RWPE1 (cell line): ENCODE measurements around the gene FXR1.

Source experiments
- CTCF ChIA-PET: fragments of 350-600 bp; sonication (Branson Sonifier 250); formaldehyde crosslinking; extraction: SDS; loops from one replicate; lab custom pipeline; 2021; lab: Yijun Ruan, JAX
- POLR2A ChIA-PET: fragments of 400-600 bp; formaldehyde crosslinking; extraction: SDS; loops from one replicate; lab custom pipeline; 2020; ENCODE audit warnings: antibody characterized with exemption; ENCODE audit not compliant: low non-redundant PET; lab: Yijun Ruan, JAX
- DNase-seq: peaks from one replicate; pipeline ENCODE4 v3.0.0; 2012; ENCODE audit warnings: low spot score
- H3K27ac ChIP-seq: fragments of 450-650 bp; 2 replicates; pipeline ENCODE4 v1.5.1; 2017
- CTCF ChIP-seq: fragments of 450-650 bp; conservative IDR thresholded peaks from 2 replicates; pipeline ENCODE4 v1.5.1; 2017; ENCODE audit warnings: low read depth, mild to moderate bottlenecking

Gene FXR1

DNA sequence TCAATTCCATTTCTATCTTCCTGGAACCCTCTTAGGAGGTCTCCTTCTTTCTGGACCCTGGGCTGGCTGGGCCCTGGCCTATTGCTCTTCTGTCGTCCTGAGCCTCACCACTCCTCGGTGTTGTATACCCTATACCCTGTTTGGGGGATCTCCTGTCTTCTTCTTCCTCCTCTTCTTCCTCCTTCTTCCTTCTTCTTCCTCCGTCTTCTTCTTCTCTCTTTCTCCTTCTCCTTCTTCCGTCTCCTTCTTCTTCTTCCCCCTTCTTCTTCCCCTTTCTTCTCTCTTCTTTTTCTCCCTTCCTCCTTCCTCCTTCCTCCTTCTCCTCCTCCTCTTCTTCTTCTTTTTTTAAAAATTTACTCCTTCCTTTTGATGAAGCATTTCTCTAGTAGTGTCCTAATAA is 30.4 kb upstream of the FXR1 start:
- POLR2A ChIA-PET: no interaction called here
- DNase-seq: no peak
- no peak overlapping the region for H3K27ac ChIP-seq
- TF ChIP-seq CTCF: no peak
- CTCF ChIA-PET: no interaction called here

DNA sequence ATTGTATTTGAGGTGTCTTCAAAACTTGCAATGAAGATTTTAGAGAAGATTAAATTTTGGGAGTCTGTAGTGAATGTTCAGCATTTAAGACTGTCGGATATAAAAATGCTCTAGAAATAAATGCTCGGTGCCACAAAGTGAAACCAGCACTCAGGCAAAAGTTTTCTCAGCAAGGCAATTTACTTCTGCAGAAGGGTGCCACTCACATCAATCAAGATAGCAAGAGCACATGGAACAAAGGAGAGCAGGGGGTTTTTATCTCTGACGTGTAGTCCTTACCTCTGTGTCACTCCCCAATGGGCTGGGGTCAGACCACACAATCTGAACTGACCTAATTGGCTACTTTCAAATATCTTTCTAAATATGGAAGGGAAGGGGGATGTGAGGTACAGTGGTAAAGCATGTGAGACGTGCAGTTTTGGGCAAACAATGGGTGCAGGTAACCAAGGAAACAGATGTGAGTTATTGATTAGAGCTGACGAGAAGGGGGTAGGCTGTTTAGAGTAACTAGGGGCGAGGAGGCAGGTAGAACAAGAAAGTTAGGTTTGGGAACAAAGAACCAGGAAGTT is 23.4 kb upstream of the FXR1 start:
- no peak for TF ChIP-seq CTCF
- CTCF ChIA-PET: no interaction called here
- POLR2A ChIA-PET: no interaction called here
- no peak for DNase-seq
- no peak overlapping the region for H3K27ac ChIP-seq

- no peak for DNase-seq
- CTCF ChIA-PET: no interaction called here
- POLR2A ChIA-PET: no interaction called here
- no peak overlapping the region for H3K27ac ChIP-seq
- TF ChIP-seq CTCF: no peak
Observed at GRCh38 chr3:180898572-180898971, 13.9 kb upstream of the FXR1 start.

GRCh38 chr3:180909369-180910127 is 2.9 kb upstream of the FXR1 start:
- DNase-seq: no peak
- POLR2A ChIA-PET: no interaction called here
- TF ChIP-seq CTCF: no peak
- H3K27ac ChIP-seq: no peak overlapping the region
- CTCF ChIA-PET: interaction anchor here (0.6 kb wide), 1 partner anchor 101 kb away, joined by 5 read pairs; no protein-coding TSS in a partner anchor

DNA sequence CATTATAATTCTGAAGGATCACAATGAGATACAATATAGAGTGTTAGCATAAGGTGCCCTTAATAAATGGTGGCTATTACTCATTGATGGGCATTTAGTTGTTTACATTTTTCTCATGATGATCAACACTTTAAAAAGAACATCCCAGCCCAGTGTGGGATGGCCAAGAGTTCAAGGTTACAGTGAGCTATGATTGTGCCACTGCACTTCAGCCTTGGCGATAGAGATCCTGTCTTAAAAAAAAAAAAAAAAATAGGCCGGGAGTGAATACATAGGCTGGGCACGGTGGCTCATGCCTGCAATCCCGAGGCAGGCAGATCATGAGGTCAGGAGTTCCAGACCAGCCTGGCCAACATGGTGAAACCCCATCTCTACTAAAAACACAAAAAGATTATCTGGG is 1.6 kb upstream of the FXR1 start:
- ChIA-PET CTCF (no interaction called here), POLR2A (no interaction called here)
- DNase-seq: no peak
- no peak for TF ChIP-seq CTCF
- H3K27ac ChIP-seq: no peak overlapping the region

- no peak for DNase-seq
- ChIA-PET CTCF (interaction anchor here (0.5 to 1.8 kb wide), 8 partner anchors 16 to 1070 kb away, joined by 3 to 12 read pairs (median 4); no protein-coding TSS in a partner anchor), POLR2A (interaction anchor here (0.6 kb wide), 1 partner anchor 640 kb away, joined by 3 read pairs; no protein-coding TSS in a partner anchor)
- peak overlapping the region; percentile 89 for H3K27ac ChIP-seq
- no peak for TF ChIP-seq CTCF
Observed at GRCh38 chr3:180911876-180912303, 580 bp upstream of the FXR1 start.
